Adrenal gland (tissue), 5 donors: ENCODE data around the gene CD81.

ENCODE experiments used
- CTCF ChIP-seq, 6 experiments: fragments of 450-650 bp in 4 of 6; fragments of 200-600 bp in 2 of 6; sonication (generic) in 1 of 6; IDR thresholded peaks; 1 replicate in 5 of 6; 2 replicates in 1 of 6; pipeline versions ENCODE4 v1.5.1 to v1.8.0; 2016 to 2021; ENCODE audit warnings: antibody characterized with exemption in 6 of 6, mild to moderate bottlenecking in 2 of 6, moderate library complexity in 1 of 6
- POLR2A ChIP-seq, 2 donors: fragments of 450-650 bp; IDR thresholded peaks; one replicate each; pipeline ENCODE4 v1.6.1; 2017; ENCODE audit warnings: antibody characterized with exemption in 2 of 2, mild to moderate bottlenecking in 2 of 2, moderate library complexity in 1 of 2
- donor health status: DM: no; HTN: no; CAD: no.

- no peak for TF ChIP-seq CTCF (IDR thresholded peaks at IDR 0.05)
- TF ChIP-seq POLR2A (IDR thresholded peaks at IDR 0.05): no peak
These were observed 33.6 kb upstream of the CD81 start for GRCh38 chr11:2343502-2343901.
